ENCODE data around the gene SIGLEC8.

DNA sequence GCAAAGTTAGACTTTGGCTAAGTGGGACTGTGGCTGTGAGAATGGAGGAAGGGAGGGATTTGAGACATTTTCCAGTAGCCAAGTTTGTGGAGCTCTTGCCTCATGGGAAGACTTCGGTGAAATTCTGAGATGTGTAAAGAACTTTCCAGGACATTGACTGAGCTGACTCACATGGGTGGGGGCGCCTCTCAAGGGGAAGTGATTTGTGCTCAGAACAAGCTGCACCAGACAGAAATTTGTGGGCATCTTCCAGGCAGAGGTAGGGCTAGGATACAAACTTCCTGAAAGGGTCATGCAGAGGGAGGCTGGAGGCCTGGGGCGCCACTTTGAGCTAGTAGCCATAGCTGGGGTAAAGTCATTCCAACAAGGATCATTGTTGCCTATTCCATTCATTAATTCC is 31.1 kb downstream of the SIGLEC8 start:
- TF ChIP-seq ZFP36 (IDR thresholded peaks at IDR 0.05; ENCODE audit: low read depth, low read length, partially characterized antibody) (no peak), POLR2A (conservative IDR thresholded peaks at IDR 0.05) (no peak), YY1 (IDR thresholded peaks at IDR 0.05; ENCODE audit: borderline replicate concordance in 1 of 3, control insufficient read depth in 1 of 3, extremely low read depth in 1 of 3, insufficient read depth in 3 of 3, insufficient read length in 1 of 3, insufficient replicate concordance in 2 of 3, low read depth in 1 of 3, low read length in 2 of 3) (no peak), SREBF2 (CRISPR knock-in tag; IDR thresholded peaks at IDR 0.05) (no peak), ZNF175 (CRISPR knock-in tag; IDR thresholded peaks at IDR 0.05; ENCODE audit: low read depth) (no peak)
- TF ChIP-seq, protein P1, sequence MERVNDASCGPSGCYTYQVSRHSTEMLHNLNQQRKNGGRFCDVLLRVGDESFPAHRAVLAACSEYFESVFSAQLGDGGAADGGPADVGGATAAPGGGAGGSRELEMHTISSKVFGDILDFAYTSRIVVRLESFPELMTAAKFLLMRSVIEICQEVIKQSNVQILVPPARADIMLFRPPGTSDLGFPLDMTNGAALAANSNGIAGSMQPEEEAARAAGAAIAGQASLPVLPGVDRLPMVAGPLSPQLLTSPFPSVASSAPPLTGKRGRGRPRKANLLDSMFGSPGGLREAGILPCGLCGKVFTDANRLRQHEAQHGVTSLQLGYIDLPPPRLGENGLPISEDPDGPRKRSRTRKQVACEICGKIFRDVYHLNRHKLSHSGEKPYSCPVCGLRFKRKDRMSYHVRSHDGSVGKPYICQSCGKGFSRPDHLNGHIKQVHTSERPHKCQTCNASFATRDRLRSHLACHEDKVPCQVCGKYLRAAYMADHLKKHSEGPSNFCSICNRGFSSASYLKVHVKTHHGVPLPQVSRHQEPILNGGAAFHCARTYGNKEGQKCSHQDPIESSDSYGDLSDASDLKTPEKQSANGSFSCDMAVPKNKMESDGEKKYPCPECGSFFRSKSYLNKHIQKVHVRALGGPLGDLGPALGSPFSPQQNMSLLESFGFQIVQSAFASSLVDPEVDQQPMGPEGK (CRISPR knock-in tag; IDR thresholded peaks at IDR 0.05; ENCODE audit: borderline replicate concordance), result no peak

Measured in K562 (cell line).